OCI-LY1 (cell line): ENCODE measurements around the gene HPCAL1.

Source experiments
- H2AFZ ChIP-seq: fragments of 200-600 bp; sonication (generic), shearing (Covaris generic); 2 replicates; pipeline ENCODE4 v1.6.0; 2014; ENCODE audit warnings: antibody characterized with exemption, mild to moderate bottlenecking, low read length
- H3F3A ChIP-seq: fragments of 200-600 bp; sonication (generic), shearing (Covaris generic); 2 replicates; pipeline ENCODE4 v1.6.0; 2014; ENCODE audit warnings: mild to moderate bottlenecking, antibody characterized with exemption, low read length, moderate library complexity; ENCODE audit not compliant: insufficient read depth
- H3K27ac ChIP-seq: fragments of 200-600 bp; sonication (generic); 2 replicates; pipeline ENCODE4 v1.5.1; 2014; ENCODE audit warnings: low read length, mixed run types, mild to moderate bottlenecking, low read depth; ENCODE audit not compliant: poor library complexity, severe bottlenecking
- H3K27me3 ChIP-seq: fragments of 200-600 bp; sonication (generic); 2 replicates; pipeline ENCODE4 v1.6.0; 2014; ENCODE audit warnings: antibody characterized with exemption, mild to moderate bottlenecking, low read length, moderate library complexity; ENCODE audit not compliant: insufficient read depth
- H3K36me3 ChIP-seq: fragments of 200-600 bp; sonication (generic); 2 replicates; pipeline ENCODE4 v1.6.1; 2014; ENCODE audit warnings: mild to moderate bottlenecking, antibody characterized with exemption, low read length, moderate library complexity, mixed read lengths; ENCODE audit not compliant: insufficient read depth
- H3K4me1 ChIP-seq: fragments of 200-600 bp; sonication (generic); 2 replicates; pipeline ENCODE4 v1.5.1; 2014; ENCODE audit warnings: mild to moderate bottlenecking, low read length, moderate library complexity; ENCODE audit not compliant: insufficient read depth, severe bottlenecking
- H3K4me2 ChIP-seq: fragments of 200-600 bp; sonication (generic), shearing (Covaris generic); 2 replicates; pipeline ENCODE4 v1.6.1; 2014; ENCODE audit warnings: low read length
- H3K4me3 ChIP-seq: fragments of 200-600 bp; sonication (generic); 2 replicates; pipeline ENCODE4 v1.5.1; 2014; ENCODE audit warnings: low read length, low read depth, mild to moderate bottlenecking, mixed read lengths; ENCODE audit not compliant: poor library complexity, severe bottlenecking
- H3K79me2 ChIP-seq: fragments of 200-600 bp; shearing (Covaris generic); 2 replicates; pipeline ENCODE4 v1.6.1; 2016; ENCODE audit warnings: mixed run types, low read length, mixed read lengths; ENCODE audit not compliant: insufficient read depth
- H3K9ac ChIP-seq: fragments of 200-600 bp; sonication (generic), shearing (Covaris generic); 2 replicates; pipeline ENCODE4 v1.6.1; 2014; ENCODE audit warnings: mild to moderate bottlenecking, low read length, mixed read lengths
- H3K9me2 ChIP-seq: fragments of 200-600 bp; sonication (generic), shearing (Covaris generic); 2 replicates; pipeline ENCODE4 v1.6.1; 2014; ENCODE audit warnings: low read depth, mild to moderate bottlenecking, low read length, mixed read lengths
- H3K9me3 ChIP-seq: fragments of 200-600 bp; shearing (Covaris generic); 2 replicates; pipeline ENCODE4 v1.6.1; 2014; ENCODE audit warnings: low read length, mixed read lengths
- H4K20me1 ChIP-seq: fragments of 200-600 bp; sonication (generic), shearing (Covaris generic); 2 replicates; pipeline ENCODE4 v1.6.0; 2016; ENCODE audit warnings: mild to moderate bottlenecking, low read length; ENCODE audit not compliant: insufficient read depth
- EZH2 ChIP-seq: fragments of 200-600 bp; sonication (generic), shearing (Covaris generic); IDR thresholded peaks from 2 replicates; pipeline ENCODE4 v1.8.0; 2017; ENCODE audit warnings: borderline replicate concordance, mixed run types, mild to moderate bottlenecking, antibody characterized with exemption, low read length, moderate library complexity, mixed read lengths
- TF ChIP-seq, protein P1 (sequence below): fragments of 200-600 bp; sonication (generic), shearing (Covaris generic); IDR thresholded peaks from 2 replicates; pipeline ENCODE4 v1.5.1; 2017; ENCODE audit warnings: mild to moderate bottlenecking, antibody characterized with exemption, low read length, moderate library complexity, mixed read lengths

The HPCAL1 gene

DNA sequence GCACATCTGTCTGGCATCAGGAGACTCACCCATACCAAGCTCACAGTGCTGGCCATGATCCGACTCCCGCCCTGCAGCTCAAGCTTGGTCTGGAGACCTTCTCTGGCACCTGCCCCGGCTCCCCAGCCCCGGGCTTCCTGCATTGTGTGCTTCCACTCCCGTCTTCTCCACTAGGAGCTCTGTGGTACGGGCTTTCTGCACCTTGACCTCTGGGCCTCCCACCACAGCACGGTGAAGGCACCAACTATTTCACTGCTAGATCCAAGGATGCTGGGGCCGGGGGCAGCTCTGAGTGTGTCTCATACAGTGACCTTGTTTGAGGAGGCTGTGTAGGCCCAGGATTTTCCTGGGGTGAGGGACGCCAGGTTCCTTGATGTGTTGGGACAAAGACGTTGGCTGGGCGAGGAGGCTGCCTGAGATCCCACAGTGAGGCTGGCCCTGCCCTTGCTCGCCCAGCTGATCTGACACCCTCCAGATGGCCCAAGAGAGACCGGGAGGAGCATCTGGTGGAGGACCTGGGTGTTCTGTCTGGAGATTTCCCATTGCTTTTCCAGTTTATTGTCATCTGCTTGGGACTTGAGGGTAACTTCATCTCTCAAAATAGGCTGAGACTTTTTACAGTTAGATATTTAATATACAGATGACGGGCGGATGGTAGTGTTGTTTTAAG, 64.0 kb downstream of the HPCAL1 start:
- Histone ChIP-seq H2AFZ (no peak overlapping the region), H3K4me2 (no peak overlapping the region), H3K9me2 (no peaks in the 10 kb centered on the region), H3K4me3 (no peak overlapping the region), H3K36me3 (no peaks in the 10 kb centered on the region), H3K4me1 (no peaks in the 10 kb centered on the region), H3F3A (no peaks in the 10 kb centered on the region), H3K9me3 (no peaks in the 10 kb centered on the region), H3K79me2 (no peaks in the 10 kb centered on the region), H3K27ac (no peak overlapping the region), H3K9ac (no peak overlapping the region), H4K20me1 (no peaks in the 10 kb centered on the region), H3K27me3 (peaks cover 6% of the 10 kb centered on the region; the same call in 1 of the 2 replicates)
- TF ChIP-seq, protein P1, sequence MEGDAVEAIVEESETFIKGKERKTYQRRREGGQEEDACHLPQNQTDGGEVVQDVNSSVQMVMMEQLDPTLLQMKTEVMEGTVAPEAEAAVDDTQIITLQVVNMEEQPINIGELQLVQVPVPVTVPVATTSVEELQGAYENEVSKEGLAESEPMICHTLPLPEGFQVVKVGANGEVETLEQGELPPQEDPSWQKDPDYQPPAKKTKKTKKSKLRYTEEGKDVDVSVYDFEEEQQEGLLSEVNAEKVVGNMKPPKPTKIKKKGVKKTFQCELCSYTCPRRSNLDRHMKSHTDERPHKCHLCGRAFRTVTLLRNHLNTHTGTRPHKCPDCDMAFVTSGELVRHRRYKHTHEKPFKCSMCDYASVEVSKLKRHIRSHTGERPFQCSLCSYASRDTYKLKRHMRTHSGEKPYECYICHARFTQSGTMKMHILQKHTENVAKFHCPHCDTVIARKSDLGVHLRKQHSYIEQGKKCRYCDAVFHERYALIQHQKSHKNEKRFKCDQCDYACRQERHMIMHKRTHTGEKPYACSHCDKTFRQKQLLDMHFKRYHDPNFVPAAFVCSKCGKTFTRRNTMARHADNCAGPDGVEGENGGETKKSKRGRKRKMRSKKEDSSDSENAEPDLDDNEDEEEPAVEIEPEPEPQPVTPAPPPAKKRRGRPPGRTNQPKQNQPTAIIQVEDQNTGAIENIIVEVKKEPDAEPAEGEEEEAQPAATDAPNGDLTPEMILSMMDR, result no peak
- TF ChIP-seq EZH2, result no peak

GRCh38 chr2:10367472-10368439, 65.1 kb downstream of the HPCAL1 start:
- Histone ChIP-seq H3K4me3 (no peak overlapping the region), H3K9me2 (no peaks in the 10 kb centered on the region), H3K9ac (no peak overlapping the region), H3K36me3 (no peaks in the 10 kb centered on the region), H3K9me3 (no peaks in the 10 kb centered on the region), H3F3A (no peaks in the 10 kb centered on the region), H3K27me3 (peaks cover 11% of the 10 kb centered on the region), H3K79me2 (no peaks in the 10 kb centered on the region), H3K27ac (no peak overlapping the region), H3K4me1 (no peaks in the 10 kb centered on the region), H2AFZ (no peak overlapping the region), H4K20me1 (no peaks in the 10 kb centered on the region), H3K4me2 (no peak overlapping the region)
- TF ChIP-seq EZH2, result no peak
- TF ChIP-seq, protein P1, result no peak

DNA sequence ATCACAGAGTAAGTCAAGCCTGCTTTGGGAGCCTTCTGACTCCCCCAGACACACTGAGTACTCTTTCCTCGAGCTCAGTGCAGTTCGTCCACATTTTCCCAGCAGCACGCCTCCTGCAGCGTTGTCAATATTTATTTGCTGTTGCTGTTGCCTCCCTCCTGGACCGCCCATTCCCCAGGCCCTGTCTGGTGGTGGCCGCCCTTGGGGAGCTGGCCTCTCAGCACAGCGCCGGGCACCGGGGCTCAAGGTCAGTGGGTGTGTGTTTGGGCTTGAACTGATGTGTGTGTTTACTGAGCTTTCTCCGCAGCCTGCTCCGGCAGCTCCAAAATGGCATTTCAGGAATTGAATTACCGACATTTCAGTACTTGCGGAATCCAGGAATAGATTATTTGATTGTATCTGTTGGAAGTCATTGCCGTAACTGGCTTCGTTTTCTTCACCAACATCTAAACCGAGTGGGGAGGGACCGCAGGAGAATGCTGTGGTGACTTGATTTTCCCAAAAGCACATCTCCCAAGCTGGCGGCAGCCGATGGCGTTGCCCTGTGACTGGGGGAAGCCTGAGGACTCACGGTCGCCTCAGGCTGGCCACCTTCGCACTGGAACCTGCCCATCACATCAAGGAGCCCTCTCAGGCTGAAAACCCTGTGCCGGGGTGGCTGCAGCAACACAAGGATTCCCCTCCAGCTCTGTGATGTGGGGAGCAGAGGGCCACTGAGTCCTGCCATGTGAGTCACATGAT, 66.0 kb downstream of the HPCAL1 start:
- H3K9me3 ChIP-seq, result no peaks in the 10 kb centered on the region
- H3K79me2 ChIP-seq, result no peaks in the 10 kb centered on the region
- no peak overlapping the region for H2AFZ ChIP-seq
- H3K4me1 ChIP-seq, result no peaks in the 10 kb centered on the region
- no peaks in the 10 kb centered on the region for H3K36me3 ChIP-seq
- H3K27me3 ChIP-seq, result peaks cover 11% of the 10 kb centered on the region
- TF ChIP-seq EZH2, result no peak
- TF ChIP-seq, protein P1, result no peak
- no peak overlapping the region for H3K27ac ChIP-seq
- H4K20me1 ChIP-seq, result no peaks in the 10 kb centered on the region
- no peaks in the 10 kb centered on the region for H3F3A ChIP-seq
- H3K9ac ChIP-seq, result no peak overlapping the region
- no peak overlapping the region for H3K4me3 ChIP-seq
- no peaks in the 10 kb centered on the region for H3K9me2 ChIP-seq
- no peak overlapping the region for H3K4me2 ChIP-seq
